GM23338 (cell line): ENCODE measurements around the gene HOXB6. TPM values are rescaled to one million over a fixed set of nuclear protein-coding genes. Genes with fewer than 3 reads are reported as not detected.

Experiments
- ATAC-seq: fragments of 200-7000 bp; cut with Tn5 transposase; 3 replicates; pipeline ENCODE4 v1.9.1; 2020
- DNase-seq: peaks from one replicate; pipeline ENCODE4 v3.0.0-alpha.2; 2015; ENCODE audit warnings: low spot score
- H2AFZ ChIP-seq: fragments of 200-600 bp; sonication (generic); 2 replicates; pipeline ENCODE4 v1.8.0; 2016; ENCODE audit warnings: antibody characterized with exemption, mild to moderate bottlenecking, moderate library complexity
- H3F3A ChIP-seq: fragments of 200-600 bp; sonication (generic); replicated peaks from 2 replicates; pipeline ENCODE4 v1.8.0; 2017; ENCODE audit warnings: antibody characterized with exemption, mixed run types, low read depth
- H3K27ac ChIP-seq: fragments of 200-600 bp; sonication (generic); 2 replicates; pipeline ENCODE4 v1.6.1; 2016; ENCODE audit warnings: low read depth
- H3K27me3 ChIP-seq: fragments of 200-600 bp; sonication (generic); 2 replicates; pipeline ENCODE4 v1.8.0; 2016; ENCODE audit warnings: mild to moderate bottlenecking, mixed run types, moderate library complexity; ENCODE audit not compliant: insufficient read depth
- H3K36me3 ChIP-seq: fragments of 200-600 bp; sonication (generic); 2 replicates; pipeline ENCODE4 v1.8.0; 2016; ENCODE audit warnings: mild to moderate bottlenecking; ENCODE audit not compliant: insufficient read depth
- H3K4me1 ChIP-seq: fragments of 200-600 bp; sonication (generic); 2 replicates; pipeline ENCODE4 v1.8.0; 2016; ENCODE audit warnings: mild to moderate bottlenecking, moderate library complexity; ENCODE audit not compliant: insufficient read depth
- H3K4me2 ChIP-seq: fragments of 200-600 bp; sonication (generic); 2 replicates; pipeline ENCODE4 v1.7.1; 2017; ENCODE audit warnings: mixed run types
- H3K4me3 ChIP-seq: fragments of 200-600 bp; sonication (generic); 2 replicates; pipeline ENCODE4 v1.6.1; 2016; ENCODE audit warnings: mixed run types
- H3K79me2 ChIP-seq: fragments of 200-600 bp; sonication (generic); replicated peaks from 2 replicates; pipeline ENCODE4 v1.8.0; 2017; ENCODE audit warnings: mild to moderate bottlenecking; ENCODE audit not compliant: insufficient read depth
- H3K9me2 ChIP-seq: fragments of 200-600 bp; sonication (generic); 2 replicates; pipeline ENCODE4 v1.8.0; 2017; ENCODE audit not compliant: insufficient read depth
- H4K20me1 ChIP-seq: fragments of 200-600 bp; sonication (generic); replicated peaks from 2 replicates; pipeline ENCODE4 v1.8.0; 2017; ENCODE audit warnings: mild to moderate bottlenecking; ENCODE audit not compliant: insufficient read depth
- H3K27ac Mint-ChIP-seq: 2 replicates; pipeline ENCODE4 v1.8.0; 2020; ENCODE audit warnings: inconsistent platforms, mild to moderate bottlenecking, moderate library complexity, mixed read lengths
- H3K27me3 Mint-ChIP-seq: 3 replicates; pipeline ENCODE4 v1.8.0; 2022; ENCODE audit warnings: low read depth, mild to moderate bottlenecking, moderate library complexity, mixed read lengths, inconsistent platforms; ENCODE audit not compliant: insufficient read depth, poor library complexity
- H3K36me3 Mint-ChIP-seq: 3 replicates; pipeline ENCODE4 v1.8.0; 2021; ENCODE audit warnings: low read depth, mild to moderate bottlenecking, inconsistent platforms, moderate library complexity, mixed read lengths
- H3K4me1 Mint-ChIP-seq: 3 replicates; pipeline ENCODE4 v1.8.0; 2020; ENCODE audit warnings: mild to moderate bottlenecking, inconsistent platforms, mixed read lengths
- H3K4me3 Mint-ChIP-seq: 3 replicates; pipeline ENCODE4 v1.8.0; 2021; ENCODE audit warnings: moderate library complexity, mild to moderate bottlenecking, inconsistent platforms, mixed read lengths
- H3K9me3 Mint-ChIP-seq: 3 replicates; pipeline ENCODE4 v1.8.0; 2020; ENCODE audit warnings: moderate library complexity, mild to moderate bottlenecking, inconsistent platforms, mixed read lengths
- CREB1 ChIP-seq: fragments of 250-450 bp; sonication (Bioruptor Pico); IDR thresholded peaks from 2 replicates; pipeline ENCODE4 v1.5.0; 2020; ENCODE audit warnings: low read depth, mild to moderate bottlenecking, moderate library complexity
- CTCF ChIP-seq, 2 experiments: fragments of 200-600 bp in 1 of 2; sonication (generic) in 1 of 2; conservative IDR thresholded peaks; 2 replicates each; pipeline versions ENCODE4 v1.5.1 to v1.6.1; 2016 to 2017; ENCODE audit warnings: antibody characterized with exemption in 2 of 2, low read depth in 2 of 2, mild to moderate bottlenecking in 2 of 2, moderate library complexity in 1 of 2
- EZH2 ChIP-seq: fragments of 200-600 bp; sonication (generic); IDR thresholded peaks from one replicate; pipeline ENCODE4 v1.8.0; 2017; ENCODE audit warnings: antibody characterized with exemption, mild to moderate bottlenecking, low read depth; ENCODE audit not compliant: unreplicated experiment
- EZH2phosphoT487 ChIP-seq: fragments of 200-600 bp; sonication (generic); IDR thresholded peaks from one replicate; pipeline ENCODE4 v1.8.1; 2018; ENCODE audit warnings: antibody characterized with exemption; ENCODE audit not compliant: unreplicated experiment
- POLR2AphosphoS5 ChIP-seq: IDR thresholded peaks from 2 replicates; pipeline ENCODE4 v1.6.1; 2016; ENCODE audit warnings: antibody characterized with exemption, low read depth
- REST ChIP-seq: IDR thresholded peaks from one replicate; pipeline ENCODE4 v1.6.1; 2018; ENCODE audit warnings: antibody characterized with exemption; ENCODE audit not compliant: unreplicated experiment
- STAT1 ChIP-seq: IDR thresholded peaks from one replicate; pipeline ENCODE4 v1.6.1; 2016; ENCODE audit warnings: antibody characterized with exemption; ENCODE audit not compliant: unreplicated experiment
- ZNF114 ChIP-seq: fragments of 250-450 bp; sonication (Bioruptor Pico); IDR thresholded peaks from 2 replicates; pipeline ENCODE4 v1.5.0; 2020; ENCODE audit warnings: mild to moderate bottlenecking, moderate library complexity
- ZNF331 ChIP-seq: fragments of 250-450 bp; sonication (Bioruptor Pico); IDR thresholded peaks from 2 replicates; pipeline ENCODE4 v1.5.0; 2020; ENCODE audit warnings: low read depth, mild to moderate bottlenecking, moderate library complexity
- polyA plus RNA-seq: library from polyadenylated mRNA; unstranded; fragments of >200 nt; fragmentation: Nextera tagmentation; extraction: Ambion mirVana; gene quantifications from 2 replicates; pipeline ENCODE4 v1.2.1, GENCODE V29; 2016
- total RNA-seq: library from RNA; depleted of rRNA; stranded (reverse); fragments of >200 nt; shearing (Covaris generic); gene quantifications from 2 replicates; pipeline ENCODE4 v1.2.3, GENCODE V29; 2014

Gene HOXB6
- total and polyA plus RNA-seq, 2 experiments from 2014 or later = not detected

- peaks cover 53% of the 10 kb centered on the region for H4K20me1 ChIP-seq
- ATAC-seq = peak; percentile 33
- H3K4me3 ChIP-seq = peak overlapping the region; percentile 17; the same call in 1 of the 2 replicates
- peak; percentile 72 for DNase-seq
- H3K36me3 Mint-ChIP-seq = no peaks in the 10 kb centered on the region; the same call in 2 of the 3 replicates
- H3F3A ChIP-seq = peaks cover 41% of the 10 kb centered on the region
- H3K27ac Mint-ChIP-seq = no peak overlapping the region
- peaks cover 100% of the 10 kb centered on the region for H3K27me3 ChIP-seq
- H3K4me2 ChIP-seq = peak overlapping the region; percentile 60; the same call in 1 of the 2 replicates
- H3K4me3 Mint-ChIP-seq = peak overlapping the region; percentile 19; the same call in 1 of the 3 replicates
- H3K27ac ChIP-seq = no peak overlapping the region
- H3K9me3 Mint-ChIP-seq = peaks cover 3% of the 10 kb centered on the region; the same call in 2 of the 3 replicates
- H3K79me2 ChIP-seq = no peaks in the 10 kb centered on the region
- H3K9me2 ChIP-seq = no peaks in the 10 kb centered on the region
- H3K4me1 ChIP-seq = peaks cover 37% of the 10 kb centered on the region; the same call in 1 of the 2 replicates
- TF ChIP-seq EZH2 (peak; percentile 89), CTCF (conservative IDR thresholded peaks at IDR 0.05; ENCODE audit: low read depth in 2 of 2) (no peak)
- no peaks in the 10 kb centered on the region; the same call in 1 of the 2 replicates for H3K36me3 ChIP-seq
- H3K27me3 Mint-ChIP-seq = peaks cover 99% of the 10 kb centered on the region
- no peak overlapping the region for H2AFZ ChIP-seq
- peaks cover 24% of the 10 kb centered on the region for H3K4me1 Mint-ChIP-seq
Observed at GRCh38 chr17:48611681-48612455, 7.1 kb upstream of the HOXB6 start.

GRCh38 chr17:48611213-48611612, 6.4 kb upstream of the HOXB6 start:
- no peak for DNase-seq
- H4K20me1 ChIP-seq = peaks cover 53% of the 10 kb centered on the region
- H3K4me1 Mint-ChIP-seq = peaks cover 24% of the 10 kb centered on the region
- H2AFZ ChIP-seq = no peak overlapping the region
- H3K79me2 ChIP-seq = no peaks in the 10 kb centered on the region
- H3K36me3 Mint-ChIP-seq = no peaks in the 10 kb centered on the region; the same call in 2 of the 3 replicates
- peaks cover 45% of the 10 kb centered on the region for H3F3A ChIP-seq
- H3K27me3 ChIP-seq = peaks cover 100% of the 10 kb centered on the region
- peak overlapping the region; percentile 84; the same call in 1 of the 2 replicates for H3K4me2 ChIP-seq
- H3K4me3 ChIP-seq = peak overlapping the region; percentile 51; the same call in 1 of the 2 replicates
- H3K27me3 Mint-ChIP-seq = peaks cover 99% of the 10 kb centered on the region
- no peaks in the 10 kb centered on the region for H3K9me2 ChIP-seq
- peaks cover 3% of the 10 kb centered on the region; the same call in 2 of the 3 replicates for H3K9me3 Mint-ChIP-seq
- peaks cover 39% of the 10 kb centered on the region; the same call in 1 of the 2 replicates for H3K4me1 ChIP-seq
- no peaks in the 10 kb centered on the region; the same call in 1 of the 2 replicates for H3K36me3 ChIP-seq
- H3K4me3 Mint-ChIP-seq = peak overlapping the region; percentile 66
- no peak overlapping the region for H3K27ac ChIP-seq
- no peak overlapping the region for H3K27ac Mint-ChIP-seq
- ATAC-seq = no peak
- TF ChIP-seq CTCF (conservative IDR thresholded peaks at IDR 0.05; ENCODE audit: low read depth in 2 of 2) (no peak), REST (no peak), EZH2 (no peak), CREB1 (CRISPR knock-in tag) (no peak), STAT1 (no peak), ZNF114 (CRISPR knock-in tag) (no peak), POLR2AphosphoS5 (no peak), EZH2phosphoT487 (no peak), ZNF331 (no peak)
